Brain microvascular endothelial cell (primary cell): ENCODE results near the gene BOLL.
"Not testable (repeated sequence)": the region's sequence is repeated elsewhere in the genome, so short reads cannot be mapped to it uniquely, and the experiment has no call there.

Source experiments
- DNase-seq: peaks from one replicate; pipeline ENCODE4 v3.0.0-alpha.2; 2020
- H3K27ac ChIP-seq: fragments of 250-450 bp; sonication (Bioruptor Pico); 2 replicates; pipeline ENCODE4 v1.5.1; 2020; ENCODE audit warnings: mild to moderate bottlenecking, moderate library complexity
- H3K27me3 ChIP-seq: fragments of 250-450 bp; sonication (Bioruptor Pico); replicated peaks from 2 replicates; pipeline ENCODE4 v1.5.1; 2020; ENCODE audit warnings: mild to moderate bottlenecking
- H3K36me3 ChIP-seq: fragments of 250-450 bp; sonication (Bioruptor Pico); replicated peaks from 2 replicates; pipeline ENCODE4 v1.5.1; 2020; ENCODE audit warnings: mild to moderate bottlenecking
- H3K4me3 ChIP-seq: 2 replicates; pipeline ENCODE4 v1.5.1; 2011; ENCODE audit warnings: low read depth, mild to moderate bottlenecking, control low read depth, low read length, moderate library complexity
- CTCF ChIP-seq: IDR thresholded peaks from 2 replicates; pipeline ENCODE4 v1.5.1; 2011; ENCODE audit warnings: low read depth, mild to moderate bottlenecking, moderate library complexity, low read length, control low read depth, inconsistent platforms; ENCODE audit errors: missing control alignments
- in situ Hi-C: cut with HindIII; loops from 2 replicates; pipeline ENCODE4 v1.10.0; 2017; ENCODE audit warnings: low sequenced_read_pairs, low pct_ligation_motif_present

The BOLL gene

GRCh38 chr2:197759625-197760292, 25.4 kb downstream of the BOLL start:
- no peak for TF ChIP-seq CTCF
- Histone ChIP-seq H3K27me3 (no peaks in the 10 kb centered on the region), H3K4me3 (no peak overlapping the region), H3K36me3 (no peaks in the 10 kb centered on the region), H3K27ac (no peak overlapping the region)
- in situ Hi-C loops, result no loop called here
- no peak for DNase-seq

- DNase-seq, result no peak
- in situ Hi-C loops, result no loop called here
- H3K27me3 ChIP-seq, result no peaks in the 10 kb centered on the region
- H3K36me3 ChIP-seq, result no peaks in the 10 kb centered on the region
- TF ChIP-seq CTCF, result no peak
- H3K4me3 ChIP-seq, result no peak overlapping the region
- no peak overlapping the region for H3K27ac ChIP-seq
These were observed 26.1 kb downstream of the BOLL start for GRCh38 chr2:197759013-197759412.

GRCh38 chr2:197740200-197740599, 44.9 kb downstream of the BOLL start:
- H3K4me3 ChIP-seq, result no peak overlapping the region
- in situ Hi-C loops, result no loop called here
- DNase-seq, result no peak
- no peak overlapping the region for H3K27ac ChIP-seq
- H3K27me3 ChIP-seq, result no peaks in the 10 kb centered on the region
- no peaks in the 10 kb centered on the region for H3K36me3 ChIP-seq
- TF ChIP-seq CTCF, result no peak

- H3K27ac ChIP-seq, H3K36me3 ChIP-seq, in situ Hi-C loops, H3K27me3 ChIP-seq, DNase-seq, H3K4me3 ChIP-seq: not testable (repeated sequence)
These were observed 56.3 kb downstream of the BOLL start for GRCh38 chr2:197728555-197729544.

GRCh38 chr2:197727011-197727410, 58.1 kb downstream of the BOLL start:
- in situ Hi-C loops, result no loop called here
- no peak for TF ChIP-seq CTCF
- DNase-seq, result no peak
- Histone ChIP-seq H3K36me3 (no peaks in the 10 kb centered on the region), H3K27me3 (no peaks in the 10 kb centered on the region), H3K27ac (no peak overlapping the region), H3K4me3 (no peak overlapping the region)

GRCh38 chr2:197717863-197718262, 67.3 kb downstream of the BOLL start:
- Histone ChIP-seq H3K27me3 (no peaks in the 10 kb centered on the region), H3K27ac (no peak overlapping the region)
- in situ Hi-C loops, result no loop called here

More at GRCh38 chr2:197717863-197718262, 67.3 kb downstream of the BOLL start:
- no peak overlapping the region for H3K4me3 ChIP-seq
- DNase-seq, result no peak
- no peak for TF ChIP-seq CTCF
- H3K36me3 ChIP-seq, result no peaks in the 10 kb centered on the region
